Activated gamma-delta T cell treated with Interleukin-2 at 50 U/mL for 16 hours (primary cell): ENCODE results near the gene P2RY6.
"Not testable (repeated sequence)": the region's sequence is repeated elsewhere in the genome, so short reads cannot be mapped to it uniquely, and the experiment has no call there.

Source experiments
- DNase-seq: peaks from one replicate; pipeline ENCODE4 v3.0.0-alpha.2; 2020

The P2RY6 gene

GRCh38 chr11:73262851-73263495 lies 9.2 kb upstream of the P2RY6 start:
- DNase-seq, result no peak

- no peak for DNase-seq
Observed at GRCh38 chr11:73263640-73264039, 8.5 kb upstream of the P2RY6 start.

- DNase-seq, result no peak
Observed at GRCh38 chr11:73265278-73265810, 6.8 kb upstream of the P2RY6 start.

- DNase-seq, result no peak
Observed at GRCh38 chr11:73265853-73266645, 6.1 kb upstream of the P2RY6 start.

- no peak for DNase-seq
Observed at GRCh38 chr11:73266646-73267020, 5.5 kb upstream of the P2RY6 start.

GRCh38 chr11:73267122-73267846 lies 4.9 kb upstream of the P2RY6 start:
- no peak for DNase-seq

GRCh38 chr11:73267906-73268540 lies 4.1 kb upstream of the P2RY6 start:
- DNase-seq, result no peak

GRCh38 chr11:73268671-73269271 lies 3.4 kb upstream of the P2RY6 start:
- no peak for DNase-seq

- DNase-seq, result no peak
Observed at GRCh38 chr11:73269459-73270015, 2.6 kb upstream of the P2RY6 start.

GRCh38 chr11:73270016-73270854 lies 1.9 kb upstream of the P2RY6 start:
- DNase-seq, result no peak

GRCh38 chr11:73270855-73271477 lies 1.2 kb upstream of the P2RY6 start:
- no peak for DNase-seq

- not testable (repeated sequence) for DNase-seq
Observed at GRCh38 chr11:73271478-73271865, 666 bp upstream of the P2RY6 start.

GRCh38 chr11:73272680-73273038 lies 521 bp downstream of the P2RY6 start:
- no peak for DNase-seq

GRCh38 chr11:73273222-73273895 lies 1.2 kb downstream of the P2RY6 start:
- DNase-seq, result no peak

- DNase-seq, result not testable (repeated sequence)
Observed at GRCh38 chr11:73274191-73274590, 2.1 kb downstream of the P2RY6 start.

- no peak for DNase-seq
Observed at GRCh38 chr11:73274722-73275380, 2.7 kb downstream of the P2RY6 start.

GRCh38 chr11:73275381-73275750 lies 3.2 kb downstream of the P2RY6 start:
- no peak for DNase-seq

- DNase-seq, result no peak
Observed at GRCh38 chr11:73277467-73277866, 5.3 kb downstream of the P2RY6 start.

- no peak for DNase-seq
Observed at GRCh38 chr11:73280626-73281025, 8.5 kb downstream of the P2RY6 start.

GRCh38 chr11:73281201-73281741 lies 9.1 kb downstream of the P2RY6 start:
- no peak for DNase-seq
